ENCODE data around the gene ZNF273. TPM values are rescaled to one million over a fixed set of nuclear protein-coding genes. Genes with fewer than 3 reads are reported as not detected.
"Not testable (repeated sequence)": the region's sequence is repeated elsewhere in the genome, so short reads cannot be mapped to it uniquely, and the experiment has no call there.

ZNF273 gene
- total RNA-seq, 4 donors from 2014 or later, result 123 to 247 (median 164) TPM

GRCh38 chr7:64914557-64914956 is 11.5 kb downstream of the ZNF273 start:
- TF ChIP-seq POLR2AphosphoS5 (IDR thresholded peaks at IDR 0.05), result no peak
- no peak for TF ChIP-seq POLR2A (IDR thresholded peaks at IDR 0.05)
- TF ChIP-seq EP300 (IDR thresholded peaks at IDR 0.05), result no peak
- TF ChIP-seq, protein P1, sequence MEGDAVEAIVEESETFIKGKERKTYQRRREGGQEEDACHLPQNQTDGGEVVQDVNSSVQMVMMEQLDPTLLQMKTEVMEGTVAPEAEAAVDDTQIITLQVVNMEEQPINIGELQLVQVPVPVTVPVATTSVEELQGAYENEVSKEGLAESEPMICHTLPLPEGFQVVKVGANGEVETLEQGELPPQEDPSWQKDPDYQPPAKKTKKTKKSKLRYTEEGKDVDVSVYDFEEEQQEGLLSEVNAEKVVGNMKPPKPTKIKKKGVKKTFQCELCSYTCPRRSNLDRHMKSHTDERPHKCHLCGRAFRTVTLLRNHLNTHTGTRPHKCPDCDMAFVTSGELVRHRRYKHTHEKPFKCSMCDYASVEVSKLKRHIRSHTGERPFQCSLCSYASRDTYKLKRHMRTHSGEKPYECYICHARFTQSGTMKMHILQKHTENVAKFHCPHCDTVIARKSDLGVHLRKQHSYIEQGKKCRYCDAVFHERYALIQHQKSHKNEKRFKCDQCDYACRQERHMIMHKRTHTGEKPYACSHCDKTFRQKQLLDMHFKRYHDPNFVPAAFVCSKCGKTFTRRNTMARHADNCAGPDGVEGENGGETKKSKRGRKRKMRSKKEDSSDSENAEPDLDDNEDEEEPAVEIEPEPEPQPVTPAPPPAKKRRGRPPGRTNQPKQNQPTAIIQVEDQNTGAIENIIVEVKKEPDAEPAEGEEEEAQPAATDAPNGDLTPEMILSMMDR (IDR thresholded peaks at IDR 0.05), result no peak
- no peaks in the 10 kb centered on the region for H3K27me3 ChIP-seq
- H3K4me3 ChIP-seq, result no peak overlapping the region
- no peak for DNase-seq (ENCODE audit: low spot score in 2 of 2)
- H3K27ac ChIP-seq, result no peak overlapping the region
- no peaks in the 10 kb centered on the region for H3K9me3 ChIP-seq
- 77% methylated on average over 3 of the region's 3 CpGs for WGBS
- peaks cover 10% of the 10 kb centered on the region for H3K36me3 ChIP-seq
- H3K4me1 ChIP-seq, result no peaks in the 10 kb centered on the region

DNA sequence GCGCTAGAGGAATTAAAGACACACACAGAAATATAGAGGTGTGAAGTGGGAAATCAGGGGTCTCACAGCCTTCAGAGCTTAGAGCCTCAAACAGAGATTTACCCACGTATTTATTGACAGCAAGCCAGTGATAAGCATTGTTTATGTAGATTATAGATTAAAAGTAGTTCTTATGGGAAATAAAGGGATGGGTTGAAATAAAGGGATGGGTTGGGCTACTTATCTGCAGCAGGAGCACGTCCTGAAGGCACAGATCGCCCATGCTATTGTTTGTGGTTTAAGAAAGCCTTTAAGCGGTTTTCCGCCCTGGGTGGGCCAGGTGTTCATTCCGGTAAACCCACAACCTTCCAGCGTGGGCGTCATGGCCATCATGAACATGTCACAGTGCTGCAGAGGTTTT is 12.2 kb downstream of the ZNF273 start:
- peaks cover 11% of the 10 kb centered on the region for H3K36me3 ChIP-seq
- DNase-seq (ENCODE audit: low spot score in 2 of 2); H3K9me3 ChIP-seq; H3K27me3 ChIP-seq; H3K27ac ChIP-seq; H3K4me1 ChIP-seq; H3K4me3 ChIP-seq: not testable (repeated sequence)
- WGBS, result 87% methylated on average over 9 of the region's 9 CpGs

- not testable (repeated sequence) for H3K27me3 ChIP-seq; DNase-seq (ENCODE audit: low spot score in 2 of 2); H3K27ac ChIP-seq; H3K4me1 ChIP-seq; H3K4me3 ChIP-seq
- H3K9me3 ChIP-seq, result peaks cover 26% of the 10 kb centered on the region
- WGBS, result 92% methylated on average over 4 of the region's 4 CpGs
- peaks cover 49% of the 10 kb centered on the region for H3K36me3 ChIP-seq
Observed at GRCh38 chr7:64928252-64929187, 25.4 kb downstream of the ZNF273 start.

GRCh38 chr7:64934478-64934877 is 31.4 kb downstream of the ZNF273 start:
- H3K27ac ChIP-seq, result no peak overlapping the region
- H3K4me1 ChIP-seq, result no peaks in the 10 kb centered on the region
- peaks cover 12% of the 10 kb centered on the region for H3K9me3 ChIP-seq
- no peaks in the 10 kb centered on the region for H3K36me3 ChIP-seq
- no peak for TF ChIP-seq POLR2AphosphoS5 (IDR thresholded peaks at IDR 0.05)
- TF ChIP-seq POLR2A (IDR thresholded peaks at IDR 0.05), result no peak
- TF ChIP-seq EP300 (IDR thresholded peaks at IDR 0.05), result no peak
- TF ChIP-seq, protein P1 (IDR thresholded peaks at IDR 0.05), result no peak
- 93% methylated on average over 1 of the region's 1 CpG for WGBS
- DNase-seq (ENCODE audit: low spot score in 2 of 2), result no peak
- no peaks in the 10 kb centered on the region for H3K27me3 ChIP-seq
- no peak overlapping the region for H3K4me3 ChIP-seq

DNA sequence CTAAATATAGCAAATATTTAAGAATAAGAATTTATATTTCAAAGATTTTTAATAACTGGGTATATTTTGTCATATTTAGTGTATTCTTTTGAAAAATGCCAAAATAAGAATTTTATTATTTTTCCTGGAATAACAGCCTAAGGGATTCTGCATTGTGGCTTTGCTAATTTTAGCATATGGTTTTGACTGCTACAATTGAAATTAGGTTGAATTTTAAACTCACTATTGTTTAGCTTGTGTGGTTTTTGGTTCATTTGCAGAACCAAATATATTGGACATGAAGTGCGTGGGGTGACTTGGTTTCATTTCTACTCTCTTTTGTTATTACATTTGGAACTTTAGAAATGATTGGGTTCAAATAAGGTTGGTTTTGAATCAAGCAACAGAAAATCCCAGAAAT is 35.5 kb downstream of the ZNF273 start:
- WGBS, result 86% methylated on average over 1 of the region's 1 CpG

DNA sequence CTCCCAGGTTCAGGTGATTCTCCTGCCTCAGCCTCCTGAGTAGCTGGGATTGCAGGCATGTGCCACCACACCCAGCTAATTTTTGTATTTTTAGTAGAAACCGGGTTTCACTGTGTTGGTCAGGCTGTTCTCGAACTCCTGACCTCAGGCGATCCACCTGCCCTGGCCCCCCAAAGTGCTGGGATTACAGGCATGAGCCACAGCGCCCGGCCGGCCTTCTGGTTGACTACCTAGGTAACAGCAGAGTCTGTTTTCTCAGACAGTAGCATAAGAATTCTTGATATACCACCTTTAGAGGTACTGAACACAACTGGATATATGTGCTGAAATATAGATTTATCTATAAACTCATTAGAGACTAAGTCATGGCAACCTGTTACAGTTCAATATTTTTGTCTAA is 36.9 kb downstream of the ZNF273 start:
- not testable (repeated sequence) for DNase-seq (ENCODE audit: low spot score in 2 of 2); H3K27ac ChIP-seq; H3K27me3 ChIP-seq; H3K4me3 ChIP-seq; H3K9me3 ChIP-seq; H3K36me3 ChIP-seq; H3K4me1 ChIP-seq
- 97% methylated on average over 6 of the region's 6 CpGs for WGBS

More for the DNA sequence above, 35.5 kb downstream of the ZNF273 start:
- Histone ChIP-seq H3K27ac (no peak overlapping the region), H3K4me3 (no peak overlapping the region), H3K4me1 (no peaks in the 10 kb centered on the region), H3K36me3 (no peaks in the 10 kb centered on the region), H3K9me3 (peaks cover 8% of the 10 kb centered on the region), H3K27me3 (no peaks in the 10 kb centered on the region)
- TF ChIP-seq EP300 (IDR thresholded peaks at IDR 0.05) (no peak), POLR2A (IDR thresholded peaks at IDR 0.05) (no peak), POLR2AphosphoS5 (IDR thresholded peaks at IDR 0.05) (no peak)
- TF ChIP-seq, protein P1 (IDR thresholded peaks at IDR 0.05), result no peak
- no peak for DNase-seq (ENCODE audit: low spot score in 2 of 2)

GRCh38 chr7:64944667-64945502 is 41.8 kb downstream of the ZNF273 start:
- not testable (repeated sequence) for H3K9me3 ChIP-seq; H3K36me3 ChIP-seq; H3K27me3 ChIP-seq; H3K4me3 ChIP-seq; DNase-seq (ENCODE audit: low spot score in 2 of 2); H3K27ac ChIP-seq
- WGBS, result 79% methylated on average over 5 of the region's 5 CpGs
- H3K4me1 ChIP-seq, result peaks cover 31% of the 10 kb centered on the region

All from suprapubic skin (tissue), 4 donors.